RPMI7951 (cell line): Measurements from ENCODE around the gene C9orf50. TPM values are rescaled to one million over a fixed set of nuclear protein-coding genes. Genes with fewer than 3 reads are reported as not detected.
"Not testable (repeated sequence)": the region's sequence is repeated elsewhere in the genome, so short reads cannot be mapped to it uniquely, and the experiment has no call there.

Source experiments
- DNase-seq: peaks from one replicate; pipeline ENCODE4 v3.0.0-alpha.2; 2012; ENCODE audit warnings: low read depth
- total RNA-seq: library from RNA; depleted of rRNA; stranded (reverse); fragments of >200 nt; shearing (Covaris generic); gene quantifications from 2 replicates; pipeline ENCODE4 v1.2.3, GENCODE V29; 2014; rRNA removed

C9orf50 gene, protein sequence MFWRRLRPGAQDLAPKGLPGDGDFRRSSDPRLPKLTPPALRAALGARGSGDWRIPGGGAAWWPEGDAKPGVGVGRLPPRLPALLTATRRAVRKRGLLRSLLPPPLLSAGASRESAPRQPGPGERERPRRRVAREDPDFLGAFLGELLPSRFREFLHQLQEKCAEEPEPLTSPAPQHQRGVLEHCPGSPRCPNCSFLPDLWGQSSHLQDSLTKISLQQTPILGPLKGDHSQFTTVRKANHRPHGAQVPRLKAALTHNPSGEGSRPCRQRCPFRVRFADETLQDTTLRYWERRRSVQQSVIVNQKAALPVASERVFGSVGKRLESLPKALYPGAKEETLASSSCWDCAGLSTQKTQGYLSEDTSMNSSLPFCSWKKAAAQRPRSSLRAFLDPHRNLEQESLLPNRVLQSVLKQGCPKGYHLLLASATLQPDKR
- total RNA-seq, result not detected in 2 replicates

DNA sequence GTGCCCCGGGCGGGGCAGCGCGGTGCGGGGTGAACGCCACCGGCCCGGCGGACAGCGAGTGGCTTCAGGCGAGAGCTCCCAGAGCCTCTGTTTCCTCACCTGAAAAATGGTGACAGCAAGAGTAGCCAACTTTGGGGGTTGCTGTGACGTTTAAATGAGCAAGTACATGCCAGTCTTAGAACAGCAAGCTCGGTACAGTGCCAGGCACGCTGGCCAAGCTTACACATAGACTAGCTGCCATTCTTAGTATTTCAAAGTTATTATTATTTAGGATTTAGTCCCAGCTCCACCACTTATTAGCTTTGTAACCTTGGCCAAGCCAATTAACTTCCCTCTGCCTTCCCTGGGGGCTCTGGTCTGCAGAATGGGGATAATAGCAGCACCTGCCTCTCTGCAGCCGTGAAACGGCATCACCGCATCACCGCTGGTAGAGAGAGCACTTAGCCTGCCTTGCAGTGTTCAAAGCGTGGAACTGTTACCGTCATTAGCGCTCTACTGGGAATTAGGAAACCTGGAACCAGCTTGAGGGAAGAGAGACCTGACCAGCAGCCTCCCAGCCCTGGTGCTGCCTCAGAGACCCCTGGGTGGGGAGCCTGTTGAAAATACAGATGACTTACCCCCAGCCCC is at the start of gene C9orf50:
Gene C9orf50, minus strand, starts transcription at position 433 of the 627 bp plus-strand sequence. CDS start 527 bp downstream, outside the sequence.
- DNase-seq, result no peak

DNA sequence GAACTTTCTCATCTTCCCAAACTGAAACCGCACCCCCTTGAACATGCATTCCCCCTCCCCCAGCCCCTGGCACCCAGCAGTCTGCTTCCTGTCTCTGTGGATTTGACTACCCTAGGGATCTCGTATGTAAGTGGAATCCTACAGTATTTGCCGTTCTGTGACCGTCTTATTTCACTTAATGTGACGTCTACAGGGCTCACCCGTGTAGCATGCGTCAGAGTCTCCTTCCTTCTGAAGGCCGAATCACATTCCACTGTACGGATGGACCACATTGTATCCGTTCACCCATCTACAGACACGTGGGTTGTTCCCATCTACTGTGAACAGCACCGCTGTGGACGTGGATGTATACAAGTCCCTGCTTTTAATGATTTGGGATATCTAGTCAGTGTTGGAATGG is 49.0 kb upstream of the C9orf50 start:
- no peak for DNase-seq

DNA sequence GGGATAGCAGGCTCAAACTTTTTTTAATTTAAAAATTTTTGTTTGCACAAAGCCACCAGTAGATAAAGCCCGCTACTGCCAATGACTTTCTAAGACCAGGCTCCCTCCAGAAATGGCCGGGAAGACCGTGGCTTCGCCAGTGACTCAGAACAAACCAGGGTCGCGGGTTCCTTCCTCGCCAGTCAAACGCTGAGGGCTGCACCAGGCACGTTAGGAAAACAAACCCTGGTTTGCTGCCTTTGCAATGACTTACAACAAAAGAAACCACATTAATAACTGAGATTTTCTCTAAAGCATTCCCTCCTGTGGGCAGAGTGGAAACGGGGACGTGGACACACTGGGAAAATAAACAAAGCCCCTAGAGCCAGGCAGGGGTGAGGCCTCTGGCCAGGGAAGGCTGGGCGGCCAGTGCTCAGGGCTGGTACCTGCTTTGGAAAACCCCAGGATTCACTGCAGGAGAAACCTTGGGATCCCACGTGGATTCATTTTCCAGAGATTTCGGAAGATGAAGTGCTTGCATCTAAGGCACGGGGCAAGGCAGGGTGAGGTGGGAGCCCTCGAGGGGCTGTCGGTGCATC is 48.3 kb upstream of the C9orf50 start:
- peak; percentile 23 for DNase-seq

DNA sequence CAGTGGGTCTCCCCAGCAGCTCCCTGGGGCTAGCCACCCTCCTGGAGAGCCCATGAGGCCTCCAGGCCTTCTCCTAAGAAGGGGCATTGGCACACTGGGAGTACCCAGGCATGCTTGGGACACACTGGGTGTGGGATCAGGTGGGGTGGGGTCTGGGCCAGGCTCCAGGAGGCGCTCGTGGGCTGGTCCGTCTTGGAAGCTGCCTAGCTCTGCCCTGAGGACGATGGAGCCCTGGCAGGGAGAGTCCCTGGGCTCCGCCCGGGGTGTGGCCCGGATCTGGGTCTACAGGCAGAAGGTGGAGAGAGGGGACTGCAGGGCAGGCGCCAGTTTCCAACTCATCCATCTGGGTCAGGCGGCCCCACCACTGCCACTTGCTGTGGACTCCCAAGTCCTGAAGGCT is 46.9 kb upstream of the C9orf50 start:
- no peak for DNase-seq

DNA sequence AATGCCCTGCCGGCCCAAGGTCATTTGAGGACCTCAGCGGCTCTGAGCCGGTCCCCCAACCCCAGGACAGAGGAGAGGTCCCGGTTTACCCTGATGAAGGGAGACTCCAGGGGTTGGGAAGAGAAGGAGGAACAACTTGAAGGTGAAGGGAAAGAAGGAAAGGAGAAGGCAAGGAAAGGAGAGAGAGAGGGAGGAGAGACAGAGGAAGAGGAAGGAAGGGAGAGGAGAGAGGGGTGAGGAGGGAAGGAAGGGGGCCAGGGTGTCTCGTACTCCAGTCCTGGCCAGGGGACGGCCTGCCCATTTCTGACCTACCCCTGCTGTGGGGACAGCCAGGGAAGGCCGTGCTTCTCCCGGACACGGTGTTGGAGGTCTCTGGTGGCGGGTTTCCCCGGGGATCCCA is 46.5 kb upstream of the C9orf50 start:
- no peak for DNase-seq

DNA sequence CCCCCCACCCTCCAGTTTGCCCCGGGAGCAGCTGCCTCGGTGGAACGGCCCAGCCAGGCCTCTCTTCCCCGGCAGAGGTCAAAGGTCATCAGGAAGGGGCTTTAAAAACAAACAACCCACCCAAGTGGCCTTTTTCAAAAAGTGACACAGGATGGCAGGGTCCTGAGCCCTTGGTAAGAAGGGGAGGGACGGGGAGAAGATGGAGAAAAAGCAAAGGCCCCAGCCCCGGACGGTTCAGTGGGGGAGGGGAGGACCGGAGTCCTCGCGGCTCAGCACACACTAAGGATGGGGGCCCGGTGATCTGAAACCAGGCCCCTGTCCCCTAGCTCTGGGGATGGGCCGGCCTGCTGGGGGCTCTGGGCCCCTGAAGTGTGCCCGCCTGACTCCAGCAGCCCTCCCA is 45.7 kb upstream of the C9orf50 start:
- DNase-seq, result no peak

DNA sequence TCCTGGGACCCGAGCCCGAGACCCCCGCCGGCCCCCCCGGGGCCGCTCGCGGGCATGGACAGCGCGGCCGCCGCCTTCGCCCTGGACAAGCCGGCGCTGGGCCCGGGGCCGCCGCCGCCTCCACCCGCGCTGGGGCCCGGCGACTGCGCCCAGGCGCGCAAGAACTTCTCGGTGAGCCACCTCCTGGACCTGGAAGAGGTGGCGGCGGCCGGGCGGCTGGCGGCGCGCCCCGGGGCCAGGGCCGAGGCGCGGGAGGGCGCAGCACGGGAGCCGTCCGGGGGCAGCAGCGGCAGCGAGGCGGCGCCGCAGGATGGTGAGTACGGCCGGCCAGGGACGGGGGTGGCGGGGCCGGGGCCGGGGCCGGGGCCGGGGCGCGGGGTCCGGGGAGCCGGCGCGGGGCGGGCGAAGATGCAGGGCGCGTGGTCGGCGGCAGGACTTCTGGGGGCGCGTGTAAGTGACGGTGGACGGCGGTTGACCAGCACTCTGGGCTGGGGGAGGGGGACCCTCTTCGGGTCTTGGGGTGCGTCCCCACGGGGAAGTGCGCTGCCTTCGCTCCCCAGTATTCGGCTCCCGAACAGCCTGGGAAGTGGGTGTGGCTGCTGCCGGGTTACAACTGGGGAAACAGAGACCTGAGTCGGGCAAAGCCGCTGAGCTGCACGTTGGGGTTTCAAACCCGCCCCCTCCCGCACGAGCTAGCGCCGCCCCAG is 45.1 kb upstream of the C9orf50 start:
- no peak for DNase-seq

DNA sequence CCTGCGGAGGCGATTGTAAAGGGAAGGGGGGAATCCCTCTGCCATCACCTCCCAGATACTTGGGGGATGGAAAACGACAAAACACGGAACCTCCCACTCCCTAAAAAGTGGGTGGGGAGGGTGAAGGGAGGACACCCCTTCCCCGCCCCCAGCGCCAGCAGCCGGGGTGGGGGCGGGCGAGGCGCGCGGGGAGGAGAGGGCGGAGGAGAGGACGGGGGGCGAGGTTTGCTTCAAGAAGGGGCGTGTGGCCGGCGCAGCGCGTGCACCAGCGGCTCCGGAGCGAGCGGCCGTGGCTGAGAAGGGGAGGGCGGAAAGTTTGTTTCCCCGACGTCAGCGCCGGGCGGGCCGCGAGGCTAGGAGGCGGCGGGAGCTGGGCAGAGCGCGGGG is 44.5 kb upstream of the C9orf50 start, which contains the start of gene PRRX2:
Gene PRRX2, plus strand, starts transcription at position 259 of the 387 bp plus-strand sequence. CDS start 221 bp downstream, outside the sequence.
- no peak for DNase-seq

DNA sequence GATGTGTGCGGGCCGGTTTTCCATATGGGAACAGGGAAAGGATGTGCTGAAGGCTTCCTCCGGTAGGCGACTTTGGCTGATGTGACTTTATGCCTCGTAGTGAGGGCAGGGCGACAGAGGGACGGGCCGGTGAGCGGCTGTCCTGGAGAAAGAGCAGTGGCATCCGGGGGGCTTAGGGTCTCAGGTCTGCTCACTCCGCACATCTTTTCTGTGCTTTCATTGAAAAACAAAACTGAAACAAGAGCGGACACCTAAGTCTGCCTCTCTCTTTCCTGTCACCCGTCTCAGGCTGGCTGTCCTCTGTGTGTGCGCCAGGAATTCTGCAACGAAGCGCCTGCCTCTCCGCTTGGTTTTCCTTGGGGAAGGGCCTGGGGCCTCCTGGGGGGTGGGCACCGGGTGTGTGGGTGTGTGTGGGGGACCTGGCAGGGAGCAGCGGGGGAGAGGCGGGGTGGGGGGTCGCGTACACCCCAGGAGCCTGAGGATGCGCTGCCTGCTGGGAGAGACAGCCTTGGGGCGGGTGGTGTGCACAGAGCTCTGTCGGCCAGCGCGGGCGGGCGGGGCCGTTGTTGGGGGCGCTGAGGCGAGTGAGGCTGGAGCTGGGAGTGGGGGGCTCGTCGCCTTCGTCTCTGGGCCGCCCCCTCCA is 44.0 kb upstream of the C9orf50 start:
- DNase-seq, result no peak

DNA sequence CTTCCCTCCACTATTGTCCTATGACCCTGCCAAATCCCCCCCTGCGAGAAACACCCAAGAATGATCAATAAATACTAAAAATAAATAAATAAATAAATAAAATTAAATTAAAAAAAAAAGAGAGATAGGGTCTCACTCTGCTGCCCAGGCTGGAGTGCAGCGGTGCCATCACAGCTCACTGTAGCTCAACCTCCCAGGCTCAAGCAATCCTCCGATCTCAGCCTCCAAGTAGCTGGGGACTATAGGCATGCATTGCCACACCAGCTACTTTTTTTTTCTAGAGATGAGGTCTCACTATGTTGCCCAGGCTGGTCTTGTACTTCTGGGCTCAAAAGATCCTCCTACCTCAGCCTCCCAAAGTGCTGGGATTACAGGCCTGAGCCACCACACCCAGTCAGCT is 41.3 kb upstream of the C9orf50 start:
- DNase-seq, result not testable (repeated sequence)

DNA sequence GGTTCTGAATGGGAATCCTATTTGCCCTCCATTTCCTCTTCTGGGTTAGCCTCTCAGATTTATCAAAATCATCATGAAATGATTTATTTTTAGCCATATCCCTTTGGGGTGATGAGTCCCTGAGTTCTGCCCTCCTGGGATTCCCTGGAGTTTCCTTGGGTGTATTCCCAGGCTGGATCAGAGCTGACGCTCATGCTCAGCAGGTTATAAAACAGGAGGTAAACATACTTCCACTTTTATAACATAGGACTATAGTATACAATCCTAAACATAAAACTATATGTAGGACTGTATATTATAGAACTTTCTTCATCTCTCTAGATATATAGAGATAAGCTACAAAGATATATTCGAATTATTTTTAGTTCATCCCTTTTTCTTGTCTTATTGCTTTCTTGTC is 40.1 kb upstream of the C9orf50 start:
- DNase-seq, result no peak

DNA sequence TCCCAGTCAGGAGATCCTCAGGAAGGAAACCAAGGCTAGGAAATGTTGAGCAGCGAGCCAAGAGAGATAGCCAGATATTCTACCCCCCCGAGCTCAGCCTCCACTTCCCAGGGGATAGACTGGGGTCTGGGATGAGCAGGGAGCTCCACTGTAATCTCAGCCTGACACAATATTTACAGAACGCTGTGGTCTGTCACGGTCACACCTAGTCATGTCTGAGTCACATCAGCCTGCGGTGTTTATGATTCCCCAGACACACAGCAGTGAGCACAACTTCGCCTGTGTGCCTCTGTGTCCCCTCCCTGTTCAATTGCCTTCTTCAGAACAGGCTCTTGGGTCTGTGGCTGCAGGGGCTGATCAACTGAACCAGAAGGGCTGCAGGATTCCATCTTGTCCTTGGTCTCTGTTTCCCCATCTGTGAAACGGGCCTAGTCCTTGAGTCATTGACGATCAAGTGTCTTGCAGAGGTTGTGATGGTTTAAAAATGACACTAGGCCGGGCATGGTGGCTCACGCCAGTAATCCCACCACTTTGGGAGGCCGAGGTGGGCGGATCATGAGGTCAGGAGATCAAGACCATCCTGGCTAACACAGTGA is 36.0 kb upstream of the C9orf50 start:
- peak; percentile 74 for DNase-seq

DNA sequence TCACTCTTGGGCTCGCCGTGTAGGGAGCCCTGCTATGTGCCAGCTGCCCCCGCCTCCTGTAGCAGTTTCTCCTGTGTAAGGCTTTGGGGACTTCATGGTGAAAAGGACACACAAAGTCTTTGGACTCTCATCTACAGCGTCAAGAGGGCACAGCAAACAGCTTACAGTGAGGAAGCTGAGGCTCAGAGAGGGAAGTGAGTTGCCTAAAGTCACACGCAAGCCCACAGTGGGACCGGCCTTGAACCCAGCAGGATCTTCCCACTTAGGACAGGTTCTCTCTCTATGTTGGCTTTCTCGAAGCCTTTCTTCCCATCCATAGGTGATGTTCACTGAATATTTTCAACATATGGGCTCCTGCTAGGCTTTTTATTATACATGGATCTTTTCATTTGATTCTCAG is 34.8 kb upstream of the C9orf50 start:
- no peak for DNase-seq

DNA sequence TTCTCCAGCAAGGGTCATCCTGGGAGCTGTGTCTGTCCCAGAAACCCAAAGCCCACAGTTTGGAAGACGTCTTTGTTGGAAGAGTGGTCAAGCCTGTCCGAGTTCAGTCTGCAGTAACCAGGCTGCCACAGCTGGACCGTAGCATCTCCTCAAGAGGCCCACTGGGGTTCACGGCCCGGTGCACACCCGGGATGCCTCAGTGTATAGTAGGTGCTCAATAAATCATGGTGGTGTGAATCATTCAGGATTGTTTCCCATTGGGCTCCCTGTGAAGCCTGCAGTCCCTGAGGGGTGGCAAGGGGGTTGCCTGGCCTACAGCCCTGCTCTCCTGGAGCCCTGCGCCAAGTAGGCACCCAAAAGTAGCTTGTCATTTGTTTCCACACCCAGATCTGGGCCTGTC is 34.3 kb upstream of the C9orf50 start:
- no peak for DNase-seq

DNA sequence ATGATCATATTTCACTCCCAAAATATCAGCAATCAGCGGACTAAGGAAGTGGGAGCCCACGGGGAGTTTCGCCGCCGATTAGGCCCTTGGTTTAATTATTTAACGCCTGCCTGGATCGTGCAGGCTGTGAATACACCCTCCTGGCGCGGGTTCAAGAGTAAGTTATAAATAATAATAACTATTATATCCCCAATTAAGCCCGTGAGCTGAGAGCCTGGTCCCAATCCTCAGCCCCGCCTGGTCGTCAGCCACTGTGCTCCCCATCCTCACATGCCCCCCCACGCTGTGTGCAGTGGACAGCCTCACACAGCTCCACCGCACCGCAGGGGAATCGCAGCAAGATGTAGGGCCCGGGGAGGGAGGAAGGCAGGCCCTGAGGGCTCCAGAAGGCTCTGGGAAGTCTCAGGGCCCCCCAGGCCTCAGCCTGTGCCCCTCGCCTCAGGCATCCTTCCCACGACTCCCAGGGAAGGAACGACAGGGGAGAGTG is 33.7 kb upstream of the C9orf50 start:
- DNase-seq, result no peak

DNA sequence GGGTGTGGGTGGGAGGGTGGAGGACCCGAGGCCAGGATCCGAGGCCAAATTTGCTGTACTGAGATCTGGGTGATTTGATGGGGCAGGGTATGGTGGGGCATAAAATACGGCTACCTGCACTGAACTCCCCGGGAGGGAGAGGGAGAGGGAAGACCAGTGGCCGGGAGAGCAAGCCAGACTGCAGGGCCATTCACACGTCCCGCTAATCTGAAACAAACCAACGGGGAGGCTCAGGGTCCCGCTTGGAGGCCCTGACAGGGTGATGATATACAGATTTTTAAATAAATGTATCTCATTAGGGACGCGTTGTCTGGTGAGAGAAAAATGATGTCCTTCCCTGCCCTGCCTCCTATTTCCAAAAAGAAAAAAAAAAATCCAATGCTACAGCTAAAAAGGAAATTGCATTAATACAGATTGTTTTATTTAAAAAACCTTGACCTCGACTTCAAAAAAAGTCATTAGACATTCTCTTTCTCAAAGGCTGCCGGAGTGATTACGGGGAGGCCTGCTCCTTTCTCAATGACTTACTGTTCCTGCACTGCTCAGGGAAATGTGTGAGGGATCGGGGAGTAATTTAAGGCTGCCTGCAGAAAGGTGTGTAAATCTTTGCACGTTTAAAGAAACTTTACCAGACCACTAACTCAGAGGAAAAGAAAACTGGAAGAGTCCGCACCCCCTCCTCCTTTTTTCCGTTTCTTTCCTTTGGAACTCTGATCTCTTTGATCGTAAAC is 33.1 kb upstream of the C9orf50 start:
- DNase-seq, result no peak

DNA sequence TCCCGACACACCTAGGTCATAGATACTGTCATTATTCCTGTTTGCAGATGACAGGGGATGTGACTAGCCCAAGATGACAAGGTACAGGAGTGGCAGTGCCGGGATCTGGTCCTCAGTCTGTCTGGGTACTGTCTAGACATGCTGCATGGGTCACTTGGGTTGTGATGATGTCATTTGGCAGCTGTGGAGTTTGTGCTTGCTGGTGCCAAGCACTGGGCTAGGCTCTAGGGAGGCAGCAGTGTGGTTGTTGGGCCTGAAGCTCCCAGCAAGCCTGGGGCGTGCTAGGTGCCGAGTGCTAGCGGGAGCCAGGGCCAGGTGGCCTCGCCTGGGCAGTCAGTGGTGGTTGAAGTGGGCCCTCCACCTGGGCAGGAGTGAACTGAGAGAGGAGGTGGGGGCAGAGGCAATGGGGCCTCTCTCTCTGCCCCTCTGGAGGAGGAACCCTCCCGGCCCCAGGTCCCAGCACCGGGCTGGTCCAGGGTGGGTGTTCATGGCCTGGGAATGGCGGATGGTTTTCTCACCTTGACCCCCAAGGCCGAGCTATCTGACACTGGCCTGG is 29.9 kb upstream of the C9orf50 start:
- DNase-seq, result no peak

DNA sequence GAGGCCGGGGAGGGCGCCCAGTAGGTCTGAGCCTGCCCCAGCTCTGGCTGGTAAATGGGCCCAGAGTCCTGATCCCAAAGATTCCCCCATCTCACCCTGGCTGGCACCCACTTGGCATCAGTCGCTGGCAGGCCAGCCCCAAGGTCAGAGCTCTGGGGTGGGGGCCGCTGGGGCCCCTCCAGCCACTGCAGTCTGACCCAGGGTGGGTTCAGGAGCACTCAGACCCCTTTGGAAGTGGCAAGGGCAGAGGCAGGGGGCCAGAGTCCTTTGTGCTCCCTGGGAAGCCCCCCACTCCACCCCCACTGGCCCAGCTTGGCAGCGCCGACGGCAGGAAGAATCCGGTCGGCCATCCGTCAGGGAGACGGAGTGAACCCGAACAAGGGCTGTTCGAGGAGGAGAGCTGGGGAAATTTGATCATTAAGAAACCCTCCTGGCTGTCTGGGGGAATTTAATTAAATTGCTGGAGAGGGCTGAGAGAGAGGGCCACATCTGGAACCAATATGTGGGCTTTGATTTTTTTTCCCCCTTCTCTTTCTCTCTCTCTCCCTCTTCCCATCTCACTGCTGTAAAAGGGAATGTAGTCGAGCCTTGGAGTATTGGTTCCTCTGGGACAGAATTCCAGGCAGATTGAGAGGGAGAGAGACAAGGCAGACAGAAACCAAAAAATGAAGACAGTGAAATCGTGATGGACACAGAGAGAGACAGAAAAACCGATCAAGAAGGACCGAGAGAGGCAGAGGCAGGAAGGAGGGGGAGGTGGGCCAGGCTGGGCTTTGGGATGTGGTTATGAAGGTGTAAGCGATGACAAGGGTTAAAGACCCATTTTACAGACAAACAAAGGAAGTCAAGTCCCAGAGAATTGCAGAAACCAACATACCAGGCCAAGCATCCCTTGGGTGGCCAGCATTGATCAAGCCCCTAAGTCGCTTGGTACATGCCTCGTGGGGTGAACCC is 29.1 kb upstream of the C9orf50 start:
- no peak for DNase-seq

DNA sequence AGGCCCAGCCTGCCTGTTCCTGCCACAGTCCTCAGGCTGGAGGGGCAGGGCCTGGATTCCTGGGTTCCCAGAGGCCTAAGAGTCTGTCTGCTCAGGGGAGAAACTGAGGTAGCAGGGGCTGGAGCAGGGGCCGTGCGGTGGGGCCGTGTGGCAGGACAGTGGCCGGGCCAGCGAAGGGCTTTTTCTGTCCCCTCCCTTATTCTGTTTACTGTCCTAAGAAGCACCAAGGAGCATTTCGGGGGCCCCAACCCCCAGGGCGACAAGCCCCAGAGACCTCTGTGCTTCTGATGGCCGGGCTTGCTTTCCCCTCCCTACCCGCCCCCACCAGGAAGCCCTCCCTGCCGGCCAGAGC is 27.8 kb upstream of the C9orf50 start:
- no peak for DNase-seq
